Fibroblast of pulmonary artery (primary cell): Measurements from ENCODE around the gene TSPAN7.

ENCODE experiments used
- DNase-seq: peaks from one replicate; pipeline ENCODE4 v3.0.0-alpha.2; 2010; ENCODE audit warnings: low read depth
- H3K4me3 ChIP-seq: replicated peaks from 2 replicates; pipeline ENCODE4 v1.5.1; 2011; ENCODE audit warnings: low read depth, mild to moderate bottlenecking, control low read depth, low read length, moderate library complexity
- TF ChIP-seq, protein P1 (sequence below): IDR thresholded peaks from 2 replicates; pipeline ENCODE4 v1.5.1; 2011; ENCODE audit warnings: mild to moderate bottlenecking, control low read depth, low read length, inconsistent platforms; ENCODE audit errors: missing control alignments

Gene TSPAN7

DNA sequence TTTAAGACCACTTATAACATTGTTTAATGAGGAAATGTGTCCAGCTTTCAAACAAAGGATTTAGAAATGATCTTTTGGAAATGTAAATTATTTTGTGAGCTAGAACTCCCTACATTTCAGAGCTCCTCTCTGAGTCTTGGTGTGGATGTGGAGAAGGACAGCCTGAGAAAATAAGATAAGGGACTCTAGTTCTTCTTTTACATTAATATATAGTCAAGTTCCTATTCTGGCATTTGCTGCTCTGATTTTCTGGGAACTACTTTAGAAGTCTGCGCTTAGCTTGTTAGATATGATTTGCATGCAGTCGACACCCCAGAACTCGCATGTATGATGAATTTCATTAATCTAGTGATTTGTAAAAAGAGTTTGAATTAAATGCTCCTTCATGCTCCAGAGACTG, 45.5 kb downstream of the TSPAN7 start:
- no peak overlapping the region for H3K4me3 ChIP-seq
- TF ChIP-seq, protein P1, sequence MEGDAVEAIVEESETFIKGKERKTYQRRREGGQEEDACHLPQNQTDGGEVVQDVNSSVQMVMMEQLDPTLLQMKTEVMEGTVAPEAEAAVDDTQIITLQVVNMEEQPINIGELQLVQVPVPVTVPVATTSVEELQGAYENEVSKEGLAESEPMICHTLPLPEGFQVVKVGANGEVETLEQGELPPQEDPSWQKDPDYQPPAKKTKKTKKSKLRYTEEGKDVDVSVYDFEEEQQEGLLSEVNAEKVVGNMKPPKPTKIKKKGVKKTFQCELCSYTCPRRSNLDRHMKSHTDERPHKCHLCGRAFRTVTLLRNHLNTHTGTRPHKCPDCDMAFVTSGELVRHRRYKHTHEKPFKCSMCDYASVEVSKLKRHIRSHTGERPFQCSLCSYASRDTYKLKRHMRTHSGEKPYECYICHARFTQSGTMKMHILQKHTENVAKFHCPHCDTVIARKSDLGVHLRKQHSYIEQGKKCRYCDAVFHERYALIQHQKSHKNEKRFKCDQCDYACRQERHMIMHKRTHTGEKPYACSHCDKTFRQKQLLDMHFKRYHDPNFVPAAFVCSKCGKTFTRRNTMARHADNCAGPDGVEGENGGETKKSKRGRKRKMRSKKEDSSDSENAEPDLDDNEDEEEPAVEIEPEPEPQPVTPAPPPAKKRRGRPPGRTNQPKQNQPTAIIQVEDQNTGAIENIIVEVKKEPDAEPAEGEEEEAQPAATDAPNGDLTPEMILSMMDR = no peak
- no peak for DNase-seq

DNA sequence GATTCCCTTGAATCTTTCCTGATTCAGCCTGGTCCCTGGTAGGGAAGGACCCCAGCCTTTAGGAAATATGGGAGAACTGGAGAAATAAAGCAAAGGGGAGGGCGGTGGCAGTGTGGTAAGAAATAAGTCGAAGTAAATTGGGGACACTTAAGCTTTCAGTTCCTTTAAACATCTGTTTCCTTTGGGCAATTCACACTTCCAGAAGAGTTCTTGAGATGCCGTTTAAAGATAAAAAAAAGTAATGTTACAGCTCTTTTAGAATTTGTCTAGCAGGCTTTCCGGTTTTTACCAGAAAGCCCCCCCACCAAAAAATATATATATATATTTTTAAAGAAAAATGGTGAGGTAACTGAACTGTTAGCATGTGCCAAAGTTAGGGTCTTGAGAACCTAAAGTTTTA, 46.6 kb downstream of the TSPAN7 start:
- no peak overlapping the region for H3K4me3 ChIP-seq
- no peak for DNase-seq
- TF ChIP-seq, protein P1 = no peak

DNA sequence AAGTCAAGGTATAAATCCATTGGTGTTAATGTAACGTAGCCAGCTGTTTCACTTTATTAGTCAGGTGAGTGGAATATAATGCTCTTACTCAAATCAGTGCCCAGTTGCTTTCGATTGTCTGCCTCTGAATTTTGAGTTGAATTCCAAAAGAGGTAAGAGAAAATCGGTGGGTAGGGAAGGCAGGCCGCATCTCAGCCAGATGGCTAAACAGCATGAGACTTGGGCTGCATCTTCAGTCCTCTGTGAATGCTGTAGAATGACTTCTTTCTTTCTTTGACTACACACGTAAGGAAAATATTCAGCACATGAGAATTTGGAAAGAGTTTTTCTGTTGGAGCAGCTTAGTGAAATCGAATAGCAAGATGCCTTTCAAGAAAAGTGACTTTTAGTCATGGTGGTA, 49.5 kb downstream of the TSPAN7 start:
- TF ChIP-seq, protein P1 = no peak
- H3K4me3 ChIP-seq = no peak overlapping the region
- DNase-seq = no peak

DNA sequence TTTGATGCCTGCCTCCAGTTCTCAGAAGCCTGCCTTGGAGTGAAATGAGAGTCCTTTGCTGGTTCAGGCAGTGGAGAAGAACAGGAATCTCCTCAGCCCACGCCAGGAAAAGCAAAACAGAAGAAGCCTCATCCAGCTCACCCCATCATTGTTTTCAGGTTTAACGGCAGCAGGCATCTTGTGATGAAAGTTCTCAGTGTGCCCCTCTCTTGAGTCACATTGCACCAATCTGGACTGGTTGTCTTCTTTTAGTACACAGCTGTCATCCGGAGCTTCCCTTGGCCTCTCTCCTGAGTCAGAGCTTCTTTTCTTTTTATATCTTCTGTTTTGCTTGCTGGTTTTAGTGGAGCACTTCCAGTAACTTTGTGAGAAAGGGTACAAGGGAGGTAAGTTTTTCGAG, 50.9 kb downstream of the TSPAN7 start:
- DNase-seq = no peak
- TF ChIP-seq, protein P1 = no peak
- no peak overlapping the region for H3K4me3 ChIP-seq

DNA sequence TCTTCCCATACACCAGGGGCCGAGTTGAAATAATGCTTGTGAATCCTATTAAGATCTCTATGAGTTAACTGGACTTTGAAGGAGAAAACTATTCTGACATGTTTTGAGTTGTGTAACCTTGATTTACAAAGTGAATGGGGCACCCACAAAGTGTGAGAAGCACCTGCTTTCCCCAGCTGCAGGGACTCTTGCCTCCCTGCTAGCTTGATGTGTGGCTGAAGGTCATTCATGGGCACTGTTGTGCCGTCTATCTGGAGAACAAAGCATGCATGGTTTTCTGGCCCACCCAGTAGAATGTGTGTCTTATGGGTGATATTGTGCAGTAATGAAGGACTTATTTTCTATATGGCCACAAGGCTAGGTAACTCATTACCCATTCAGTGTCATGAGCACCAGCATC, 53.1 kb downstream of the TSPAN7 start:
- no peak overlapping the region for H3K4me3 ChIP-seq
- no peak for DNase-seq
- TF ChIP-seq, protein P1 = no peak

DNA sequence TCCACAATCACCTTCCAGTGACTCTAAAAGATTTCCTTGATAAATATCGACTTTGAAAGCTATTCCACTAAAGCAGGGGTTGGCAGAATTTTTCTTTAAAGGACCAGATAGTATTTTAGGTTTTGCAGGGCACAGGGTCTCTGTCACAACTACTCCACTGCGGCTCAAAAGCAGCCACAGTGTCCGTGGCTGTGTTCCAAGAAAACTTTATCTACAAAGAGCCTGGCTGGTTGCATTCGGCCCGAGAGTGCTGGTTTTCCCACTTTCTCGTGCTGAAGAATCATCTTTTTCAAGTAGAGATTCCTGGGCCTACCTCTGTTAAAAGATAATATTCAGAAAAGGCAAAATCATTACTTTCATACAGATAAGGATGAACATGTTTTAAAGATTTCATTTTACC, 55.6 kb downstream of the TSPAN7 start:
- TF ChIP-seq, protein P1 = no peak
- H3K4me3 ChIP-seq = no peak overlapping the region

DNA sequence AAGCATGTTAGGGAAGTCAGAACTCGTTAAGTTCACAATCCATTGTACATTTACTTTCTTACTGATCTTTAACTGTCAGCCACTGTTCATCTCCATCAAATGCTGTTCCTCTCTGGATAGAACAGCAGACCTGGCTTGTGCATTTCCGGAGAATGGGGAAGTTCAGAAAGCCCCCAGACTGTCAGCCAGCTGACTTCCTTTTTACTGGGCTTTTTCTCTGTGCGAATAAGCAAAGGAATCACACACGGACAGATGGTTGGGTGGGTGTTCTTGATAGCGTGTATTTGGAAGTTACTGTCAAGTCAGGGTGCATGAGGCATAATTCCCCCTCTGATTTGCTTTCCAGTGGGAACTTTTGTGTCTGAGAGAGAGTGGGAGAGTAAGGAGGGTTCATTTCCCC, 56.8 kb downstream of the TSPAN7 start:
- TF ChIP-seq, protein P1 = no peak
- H3K4me3 ChIP-seq = no peak overlapping the region
- DNase-seq = no peak

More for the DNA sequence above, 55.6 kb downstream of the TSPAN7 start:
- DNase-seq = no peak
